G401.6 (cell line): ENCODE data around the gene ANO2.

Experiments used
- FAIRE-seq: peaks from 2 replicates; lab custom pipeline; 2012; peaks lifted over from hg19 to GRCh38; lab: Jason Lieb, UNC

The ANO2 gene

GRCh38 chr12:5616854-5617253, 328.2 kb downstream of the ANO2 start:
- FAIRE-seq = no peak

- FAIRE-seq = no peak
Measured at GRCh38 chr12:5615760-5616159, 329.3 kb downstream of the ANO2 start.

- no peak for FAIRE-seq
Measured at GRCh38 chr12:5614256-5614655, 330.8 kb downstream of the ANO2 start.

GRCh38 chr12:5612556-5613410, 332.3 kb downstream of the ANO2 start:
- no peak for FAIRE-seq

- no peak for FAIRE-seq
Measured at GRCh38 chr12:5611162-5611561, 333.9 kb downstream of the ANO2 start.

GRCh38 chr12:5599378-5599777, 345.7 kb downstream of the ANO2 start:
- no peak for FAIRE-seq

GRCh38 chr12:5593998-5594397, 351.1 kb downstream of the ANO2 start:
- no peak for FAIRE-seq

- no peak for FAIRE-seq
Measured at GRCh38 chr12:5593086-5593485, 352.0 kb downstream of the ANO2 start.

- FAIRE-seq = no peak
Measured at GRCh38 chr12:5592310-5592709, 352.7 kb downstream of the ANO2 start.

GRCh38 chr12:5590316-5590715, 354.7 kb downstream of the ANO2 start:
- FAIRE-seq = no peak

GRCh38 chr12:5589054-5589453, 356.0 kb downstream of the ANO2 start:
- FAIRE-seq = no peak

- FAIRE-seq = no peak
Measured at GRCh38 chr12:5588591-5588990, 356.5 kb downstream of the ANO2 start.

GRCh38 chr12:5588176-5588575, 356.9 kb downstream of the ANO2 start:
- FAIRE-seq = no peak

- no peak for FAIRE-seq
Measured at GRCh38 chr12:5587711-5588121, 357.3 kb downstream of the ANO2 start.

- no peak for FAIRE-seq
Measured at GRCh38 chr12:5586201-5586600, 358.9 kb downstream of the ANO2 start.

GRCh38 chr12:5585178-5585577, 359.9 kb downstream of the ANO2 start:
- no peak for FAIRE-seq

- FAIRE-seq = no peak
Measured at GRCh38 chr12:5584412-5585175, 360.5 kb downstream of the ANO2 start.

- FAIRE-seq = no peak
Measured at GRCh38 chr12:5582541-5582940, 362.5 kb downstream of the ANO2 start.

- FAIRE-seq = no peak
Measured at GRCh38 chr12:5582018-5582417, 363.0 kb downstream of the ANO2 start.

- FAIRE-seq = no peak
Measured at GRCh38 chr12:5581616-5582015, 363.4 kb downstream of the ANO2 start.

GRCh38 chr12:5581019-5581418, 364.0 kb downstream of the ANO2 start:
- FAIRE-seq = no peak

GRCh38 chr12:5578775-5579174, 366.3 kb downstream of the ANO2 start:
- no peak for FAIRE-seq

GRCh38 chr12:5577741-5578140, 367.3 kb downstream of the ANO2 start:
- no peak for FAIRE-seq

GRCh38 chr12:5577211-5577612, 367.8 kb downstream of the ANO2 start:
- no peak for FAIRE-seq
